ENCODE results near the gene PRKAR1B. TPM values are rescaled to one million over a fixed set of nuclear protein-coding genes. Genes with fewer than 3 reads are reported as not detected.

Gene PRKAR1B
- total RNA-seq, 1 donor from 2014 or later, result 11.8 TPM

DNA sequence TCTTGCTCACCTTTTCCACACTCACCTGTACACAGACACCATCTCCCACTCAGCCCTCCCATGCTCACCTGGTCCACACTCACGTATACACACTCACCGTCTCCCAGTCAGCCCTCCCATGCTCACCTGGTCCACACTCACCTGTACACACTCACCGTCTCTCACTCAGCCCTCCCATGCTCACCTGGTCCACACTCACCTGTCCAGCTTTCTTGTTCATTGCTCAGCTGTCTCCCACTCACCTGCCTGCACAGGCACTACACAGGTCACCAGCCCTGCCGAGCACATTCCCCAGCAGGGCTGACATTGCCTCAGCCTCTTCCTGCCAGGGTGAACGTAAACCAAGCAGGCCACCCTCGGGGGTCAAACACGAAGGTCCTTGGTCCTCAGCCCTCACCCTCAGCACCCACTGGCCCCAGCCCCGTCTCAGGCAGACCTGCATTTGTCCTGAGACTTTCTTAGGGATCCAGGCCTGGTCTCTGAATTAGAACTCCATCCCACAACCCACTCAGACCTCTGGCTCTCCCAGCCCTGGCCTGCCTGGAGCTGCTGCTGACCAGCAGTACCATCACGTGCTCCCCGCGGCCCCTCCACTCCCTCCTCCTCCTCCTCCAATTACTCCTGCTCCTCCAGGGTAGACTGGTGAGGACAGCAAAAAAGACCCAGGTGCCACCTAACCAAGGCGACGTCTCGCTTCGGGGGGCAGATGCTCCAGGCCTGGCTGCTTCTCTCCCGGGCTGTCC is 13.4 kb downstream of the PRKAR1B start:
- TF ChIP-seq, protein P1, sequence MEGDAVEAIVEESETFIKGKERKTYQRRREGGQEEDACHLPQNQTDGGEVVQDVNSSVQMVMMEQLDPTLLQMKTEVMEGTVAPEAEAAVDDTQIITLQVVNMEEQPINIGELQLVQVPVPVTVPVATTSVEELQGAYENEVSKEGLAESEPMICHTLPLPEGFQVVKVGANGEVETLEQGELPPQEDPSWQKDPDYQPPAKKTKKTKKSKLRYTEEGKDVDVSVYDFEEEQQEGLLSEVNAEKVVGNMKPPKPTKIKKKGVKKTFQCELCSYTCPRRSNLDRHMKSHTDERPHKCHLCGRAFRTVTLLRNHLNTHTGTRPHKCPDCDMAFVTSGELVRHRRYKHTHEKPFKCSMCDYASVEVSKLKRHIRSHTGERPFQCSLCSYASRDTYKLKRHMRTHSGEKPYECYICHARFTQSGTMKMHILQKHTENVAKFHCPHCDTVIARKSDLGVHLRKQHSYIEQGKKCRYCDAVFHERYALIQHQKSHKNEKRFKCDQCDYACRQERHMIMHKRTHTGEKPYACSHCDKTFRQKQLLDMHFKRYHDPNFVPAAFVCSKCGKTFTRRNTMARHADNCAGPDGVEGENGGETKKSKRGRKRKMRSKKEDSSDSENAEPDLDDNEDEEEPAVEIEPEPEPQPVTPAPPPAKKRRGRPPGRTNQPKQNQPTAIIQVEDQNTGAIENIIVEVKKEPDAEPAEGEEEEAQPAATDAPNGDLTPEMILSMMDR (IDR thresholded peaks at IDR 0.05), result no peak
- no peak for TF ChIP-seq EZH2phosphoT487 (IDR thresholded peaks at IDR 0.05)
- TF ChIP-seq EZH2 (IDR thresholded peaks at IDR 0.05), result no peak
- Mint-ChIP-seq H3K4me3 (peak overlapping the region; percentile 77), H3K27ac (peak overlapping the region; percentile 26), H3K9me3 (no peaks in the 10 kb centered on the region), H3K27me3 (ENCODE audit: insufficient read depth, low read depth) (peaks cover 8% of the 10 kb centered on the region), H3K4me1 (peaks cover 10% of the 10 kb centered on the region), H3K36me3 (peaks cover 6% of the 10 kb centered on the region)
- Histone ChIP-seq H3K4me3 (no peak overlapping the region), H3K9ac (no peak overlapping the region), H3K27me3 (no peaks in the 10 kb centered on the region), H4K20me1 (ENCODE audit: low read depth) (no peaks in the 10 kb centered on the region), H3K4me1 (peaks cover 4% of the 10 kb centered on the region), H3K79me2 (ENCODE audit: low read depth) (no peaks in the 10 kb centered on the region), H3K9me3 (ENCODE audit: low read depth) (no peaks in the 10 kb centered on the region), H3K36me3 (no peaks in the 10 kb centered on the region), H3K27ac (no peak overlapping the region), H3K4me2 (no peak overlapping the region), H2AFZ (replicated peaks) (no peak overlapping the region), H3F3A (ENCODE audit: low read depth) (peaks cover 3% of the 10 kb centered on the region)
- DNase-seq (ENCODE audit: low spot score), result no peak

- no peak for DNase-seq (ENCODE audit: low spot score)
- Histone ChIP-seq H3K27me3 (no peaks in the 10 kb centered on the region), H3K4me3 (no peak overlapping the region), H3K79me2 (ENCODE audit: low read depth) (no peaks in the 10 kb centered on the region), H3K36me3 (no peaks in the 10 kb centered on the region), H2AFZ (replicated peaks) (no peak overlapping the region), H3K4me2 (peak overlapping the region; percentile 61), H3F3A (ENCODE audit: low read depth) (peaks cover 3% of the 10 kb centered on the region), H3K9ac (no peak overlapping the region), H4K20me1 (ENCODE audit: low read depth) (no peaks in the 10 kb centered on the region), H3K9me3 (ENCODE audit: low read depth) (no peaks in the 10 kb centered on the region), H3K4me1 (peaks cover 4% of the 10 kb centered on the region), H3K27ac (no peak overlapping the region)
- no peaks in the 10 kb centered on the region for H3K9me3 Mint-ChIP-seq
- H3K4me3 Mint-ChIP-seq, result peak overlapping the region; percentile 77
- H3K27ac Mint-ChIP-seq, result no peak overlapping the region
- peaks cover 10% of the 10 kb centered on the region for H3K4me1 Mint-ChIP-seq
- H3K36me3 Mint-ChIP-seq, result peaks cover 6% of the 10 kb centered on the region
- peaks cover 8% of the 10 kb centered on the region for H3K27me3 Mint-ChIP-seq (ENCODE audit: insufficient read depth, low read depth)
- TF ChIP-seq EZH2 (IDR thresholded peaks at IDR 0.05), result no peak
- TF ChIP-seq EZH2phosphoT487 (IDR thresholded peaks at IDR 0.05), result no peak
- TF ChIP-seq, protein P1 (IDR thresholded peaks at IDR 0.05), result no peak
These were observed 14.0 kb downstream of the PRKAR1B start for GRCh38 chr7:713139-713457.

GRCh38 chr7:712381-713138 is 14.5 kb downstream of the PRKAR1B start:
- H3K4me1 ChIP-seq, result peaks cover 4% of the 10 kb centered on the region
- peak overlapping the region; percentile 72 for H2AFZ ChIP-seq (replicated peaks)
- H4K20me1 ChIP-seq (ENCODE audit: low read depth), result no peaks in the 10 kb centered on the region
- TF ChIP-seq EZH2 (IDR thresholded peaks at IDR 0.05) (no peak), EZH2phosphoT487 (IDR thresholded peaks at IDR 0.05) (no peak)
- TF ChIP-seq, protein P1 (IDR thresholded peaks at IDR 0.05), result no peak
- no peak overlapping the region for H3K27ac ChIP-seq
- H3K36me3 ChIP-seq, result no peaks in the 10 kb centered on the region
- H3K4me1 Mint-ChIP-seq, result peaks cover 10% of the 10 kb centered on the region
- no peaks in the 10 kb centered on the region for H3K79me2 ChIP-seq (ENCODE audit: low read depth)
- H3K27me3 Mint-ChIP-seq (ENCODE audit: insufficient read depth, low read depth), result peaks cover 8% of the 10 kb centered on the region
- peak overlapping the region; percentile 77 for H3K4me3 Mint-ChIP-seq
- no peaks in the 10 kb centered on the region for H3K9me3 Mint-ChIP-seq
- no peak overlapping the region for H3K27ac Mint-ChIP-seq
- H3K36me3 Mint-ChIP-seq, result peaks cover 6% of the 10 kb centered on the region
- peak; percentile 51 for DNase-seq (ENCODE audit: low spot score)
- H3K27me3 ChIP-seq, result no peaks in the 10 kb centered on the region
- peak overlapping the region; percentile 58 for H3K4me3 ChIP-seq
- H3F3A ChIP-seq (ENCODE audit: low read depth), result peaks cover 3% of the 10 kb centered on the region
- H3K9me3 ChIP-seq (ENCODE audit: low read depth), result no peaks in the 10 kb centered on the region
- H3K9ac ChIP-seq, result no peak overlapping the region
- H3K4me2 ChIP-seq, result peak overlapping the region; percentile 78
